Left ventricle myocardium superior (tissue), 1 donor: ENCODE measurements around the gene MTRF1L. TPM values are rescaled to one million over a fixed set of nuclear protein-coding genes. Genes with fewer than 3 reads are reported as not detected.
A peak's percentile ranks its signal among the peaks of the same experiment; 100 is the strongest.
"Not testable (repeated sequence)": the region's sequence is repeated elsewhere in the genome, so short reads cannot be mapped to it uniquely, and the experiment has no call there.

Experiments used
- ATAC-seq: fragments of 200-7000 bp; cut with Tn5 transposase; one replicate; pipeline ENCODE4 v1.9.1; 2020; ENCODE audit warnings: mild to moderate bottlenecking, moderate library complexity
- DNase-seq: peaks from one replicate; pipeline ENCODE4 v3.0.0-alpha.2; 2020
- intact Hi-C: fragments of 100-400 bp; cut with micrococcal nuclease; formaldehyde crosslinking; loops from one replicate; pipeline ENCODE4 v1.11.0; 2022
- total RNA-seq: library from RNA; stranded (reverse); fragmentation: NEBNext Ultra II Directional; extraction: Animal tissue kit (Norgen Biotek cat#: 25700); gene quantifications from one replicate; pipeline ENCODE4 v1.2.1, GENCODE V29; 2021
- donor health status: DM: no; HTN: yes; CAD: no; lungs with severe emphysema.

MTRF1L gene
- total RNA-seq, 1 donor from 2014 or later: 30.2 TPM

DNA sequence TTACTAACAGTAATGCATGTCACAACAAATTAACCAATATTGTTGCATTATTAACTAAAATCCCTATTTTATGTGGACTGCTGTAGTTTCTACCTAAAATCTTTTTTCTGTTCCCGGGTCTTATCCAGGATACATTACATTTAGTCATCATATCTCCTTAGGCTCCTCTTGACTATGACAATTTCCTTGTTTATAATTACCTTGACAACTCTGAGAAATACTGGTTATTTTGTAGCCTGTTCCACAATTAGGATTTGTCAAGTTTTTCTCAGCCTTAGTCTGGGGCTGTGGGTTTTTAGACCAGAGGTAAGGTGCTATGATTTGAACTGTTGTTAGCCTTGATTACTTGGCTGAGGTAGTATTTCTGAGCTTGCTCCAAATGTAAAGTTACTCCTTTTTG is 23.4 kb downstream of the MTRF1L start:
- DNase-seq (no peak), ATAC-seq (no peak)
- intact Hi-C loops: no loop called here

DNA sequence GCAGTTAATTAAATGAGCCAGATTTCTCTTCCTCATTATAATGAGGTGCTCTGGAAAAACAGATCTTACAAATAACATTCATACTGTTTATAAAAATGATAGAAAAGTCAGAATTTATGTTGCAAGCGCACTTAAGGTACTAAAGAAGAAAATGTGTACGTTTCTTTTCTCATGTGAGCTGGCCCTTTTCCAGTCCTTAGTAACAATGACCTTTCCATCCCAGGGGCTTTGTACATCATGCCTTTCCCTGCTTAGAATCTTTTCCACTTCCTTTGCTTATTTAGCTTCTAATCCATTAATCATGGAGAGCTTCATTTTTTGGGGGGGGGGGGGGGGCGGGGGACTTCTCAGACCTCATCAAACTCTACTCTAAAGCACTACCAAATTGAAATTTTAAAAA is 24.5 kb downstream of the MTRF1L start:
- intact Hi-C loops: no loop called here
- ATAC-seq (no peak), DNase-seq (no peak)

DNA sequence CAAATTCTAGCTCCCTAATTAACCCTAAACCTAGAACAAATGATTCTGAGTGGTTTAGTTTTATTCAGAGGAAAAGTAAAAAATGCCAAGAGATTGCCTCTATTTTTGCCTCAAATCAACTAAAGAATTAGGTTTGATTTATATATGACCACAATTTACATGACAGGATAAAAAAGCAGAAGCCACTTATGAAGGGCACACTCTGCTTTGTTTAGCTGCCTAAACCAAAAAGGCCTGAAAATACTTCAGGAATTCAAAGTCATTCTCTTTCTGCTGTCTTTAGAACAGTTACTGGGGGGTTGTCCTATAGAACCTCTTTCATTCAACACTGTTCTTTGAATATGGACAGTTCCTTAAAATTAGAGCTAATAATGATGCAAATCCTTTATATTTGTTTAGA is 25.0 kb downstream of the MTRF1L start:
- intact Hi-C loops: no loop called here

DNA sequence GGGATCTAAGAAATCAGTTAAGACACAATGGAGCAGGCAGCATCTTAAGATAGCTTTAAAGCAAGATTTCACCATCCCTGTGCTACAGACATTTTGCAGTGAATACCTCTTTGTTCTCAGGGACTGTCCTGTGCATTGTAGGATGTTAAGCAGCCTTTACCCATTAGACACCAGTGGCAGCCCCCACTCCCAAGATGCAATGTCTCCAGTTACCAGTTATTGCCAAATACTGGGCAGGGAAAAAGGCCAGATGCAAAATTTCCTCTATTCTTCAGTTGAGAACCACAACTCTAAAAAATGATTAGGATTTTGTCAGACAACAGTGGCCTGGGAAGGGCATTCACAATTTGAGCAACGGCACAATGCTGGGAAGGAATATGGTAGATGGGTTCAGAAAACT is 25.8 kb downstream of the MTRF1L start:
- intact Hi-C loops: no loop called here
- ATAC-seq (no peak), DNase-seq (no peak)

More for the DNA sequence above, 25.0 kb downstream of the MTRF1L start:
- DNase-seq: no peak
- ATAC-seq: no peak

DNA sequence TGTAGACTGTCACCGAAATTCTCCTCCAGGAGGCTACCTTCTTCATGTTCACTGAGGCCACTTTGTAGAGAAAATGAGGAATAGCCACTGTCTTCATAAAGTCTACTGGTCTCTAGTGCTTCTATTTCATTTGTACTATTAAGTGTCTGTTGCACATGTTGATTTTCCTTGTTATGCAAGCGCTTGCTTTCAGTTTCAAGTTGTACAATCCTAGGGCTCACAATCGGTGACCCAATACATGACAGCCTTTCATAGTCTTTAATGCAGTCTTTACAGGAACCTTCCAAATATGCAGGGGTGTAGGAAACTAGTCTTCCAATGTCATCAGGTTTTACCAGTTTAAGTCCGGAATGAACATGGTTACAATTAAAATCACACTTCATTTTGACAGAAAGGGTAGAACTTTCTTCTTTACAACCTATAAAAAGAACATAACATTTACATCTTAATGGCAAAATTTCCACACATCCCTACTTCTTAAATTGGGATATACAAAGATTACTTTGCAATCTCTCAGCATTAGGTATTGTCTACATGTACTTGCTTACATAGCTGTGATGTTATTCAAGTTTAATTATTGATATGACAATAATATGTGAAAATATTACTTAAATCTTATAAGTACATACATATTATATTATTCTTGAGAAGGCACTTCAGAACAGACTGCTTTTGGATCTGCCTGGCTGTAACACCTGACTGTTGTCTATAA is 27.1 kb downstream of the MTRF1L start:
- ATAC-seq: peak; percentile 33
- intact Hi-C loops: no loop called here
- no peak for DNase-seq

DNA sequence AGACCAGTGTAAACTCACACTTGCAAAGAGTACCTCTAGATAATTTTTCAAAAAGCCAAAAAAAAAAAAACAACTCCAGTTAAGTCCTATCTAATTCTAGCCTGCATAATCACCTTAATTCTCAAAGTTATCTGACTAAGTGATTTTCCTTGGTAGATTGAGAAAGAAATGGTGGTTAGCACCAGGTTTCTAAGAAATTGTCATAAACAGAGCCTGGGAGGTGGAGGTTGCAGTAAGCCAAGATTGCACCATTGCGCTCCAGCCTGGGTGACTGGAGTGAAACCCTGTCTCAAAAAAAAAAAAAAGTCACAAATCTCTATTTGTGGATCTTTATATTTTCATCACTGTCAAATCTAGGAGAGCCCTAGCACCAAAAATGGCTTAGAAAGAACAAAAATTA is 28.6 kb downstream of the MTRF1L start:
- ATAC-seq: no peak
- DNase-seq: no peak
- intact Hi-C loops: no loop called here

DNA sequence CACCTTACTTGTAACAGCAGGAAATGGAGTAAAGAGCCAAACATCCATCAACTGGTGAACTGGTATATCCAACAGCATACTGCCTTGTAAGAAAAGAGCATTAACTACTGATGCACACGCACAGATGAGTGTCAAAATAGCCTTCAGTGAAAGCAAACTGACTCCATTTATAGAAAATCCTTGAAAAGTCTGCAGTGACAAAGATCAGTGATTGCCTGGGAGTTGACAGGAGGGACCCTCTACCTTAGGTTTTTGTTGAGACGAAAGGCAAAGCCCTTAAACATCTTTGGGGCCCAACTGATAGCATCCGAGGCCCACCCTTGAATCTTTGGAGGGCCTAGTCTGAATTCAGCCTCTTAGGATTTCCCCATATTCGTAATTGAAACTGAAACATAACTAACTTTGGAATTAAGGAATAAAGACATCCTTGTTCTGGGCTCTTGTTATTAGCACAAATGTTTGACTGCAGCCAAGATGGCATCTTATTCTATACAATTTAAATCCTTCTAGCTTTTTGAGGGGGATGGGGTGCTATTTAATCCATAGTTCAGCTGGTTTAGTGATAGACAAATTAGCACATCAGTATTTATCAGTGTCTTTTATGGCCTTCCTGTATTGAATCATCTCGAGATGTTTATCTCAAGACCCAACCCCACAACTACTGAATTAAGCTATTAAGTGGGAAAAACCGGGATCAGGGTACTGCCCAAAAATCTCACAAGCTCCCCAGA is 32.7 kb downstream of the MTRF1L start:
- intact Hi-C loops: no loop called here
- ATAC-seq (no peak), DNase-seq (no peak)

DNA sequence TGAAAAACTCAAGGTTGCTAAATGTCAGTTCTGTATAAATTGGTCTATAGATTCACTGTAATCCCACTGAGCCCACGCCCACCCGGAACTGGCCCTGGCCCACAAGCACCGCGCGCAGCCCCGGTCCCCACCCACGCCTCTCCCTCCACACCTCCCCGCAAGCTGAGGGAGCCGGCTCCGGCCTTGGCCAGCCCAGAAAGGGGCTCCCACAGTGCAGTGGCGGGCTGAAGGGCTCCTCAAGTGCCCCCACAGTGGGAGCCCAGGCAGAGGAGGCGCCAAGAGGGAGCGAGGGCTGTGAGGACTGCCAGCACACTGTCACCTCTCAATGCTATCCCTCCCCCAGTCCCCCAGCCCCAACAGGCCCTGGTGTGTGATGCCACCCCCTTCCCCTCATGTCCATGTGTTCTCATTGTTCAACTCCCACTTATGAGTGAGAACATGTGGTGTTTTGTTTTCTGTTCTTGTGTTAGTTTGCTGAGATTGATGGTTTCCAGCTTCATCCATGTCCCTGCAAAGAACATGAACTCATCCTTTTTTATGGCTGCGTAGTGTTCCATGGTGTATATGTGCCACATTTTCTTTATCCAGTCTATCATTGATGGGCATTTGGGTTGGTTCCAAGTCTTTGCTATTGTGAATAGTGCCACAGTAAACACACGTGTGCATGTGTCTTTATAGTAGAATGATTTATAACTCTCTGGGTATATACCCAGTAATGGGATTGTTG is 36.2 kb downstream of the MTRF1L start:
- ATAC-seq, DNase-seq, intact Hi-C loops: not testable (repeated sequence)

DNA sequence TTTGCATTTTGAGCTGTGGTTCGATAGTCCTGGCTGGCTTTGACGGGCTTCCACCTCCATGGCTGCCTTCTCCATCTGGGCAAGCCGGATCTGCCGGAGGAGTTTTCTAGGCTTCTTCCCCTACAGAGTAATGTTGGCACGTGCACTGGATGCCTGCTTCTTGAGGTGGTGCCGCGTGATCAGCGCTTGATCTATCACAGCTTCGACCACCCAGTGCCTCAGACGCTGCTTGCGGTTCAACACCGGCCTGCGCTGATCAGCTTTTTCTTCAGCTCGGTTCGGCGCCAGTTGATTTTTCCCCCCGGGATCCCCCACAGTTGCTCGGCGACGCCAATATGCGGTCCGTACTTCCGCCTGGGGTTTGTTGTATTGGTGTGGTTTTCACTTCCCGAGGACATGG is 43.2 kb downstream of the MTRF1L start:
- DNase-seq: no peak
- intact Hi-C loops: no loop called here
- ATAC-seq: no peak

DNA sequence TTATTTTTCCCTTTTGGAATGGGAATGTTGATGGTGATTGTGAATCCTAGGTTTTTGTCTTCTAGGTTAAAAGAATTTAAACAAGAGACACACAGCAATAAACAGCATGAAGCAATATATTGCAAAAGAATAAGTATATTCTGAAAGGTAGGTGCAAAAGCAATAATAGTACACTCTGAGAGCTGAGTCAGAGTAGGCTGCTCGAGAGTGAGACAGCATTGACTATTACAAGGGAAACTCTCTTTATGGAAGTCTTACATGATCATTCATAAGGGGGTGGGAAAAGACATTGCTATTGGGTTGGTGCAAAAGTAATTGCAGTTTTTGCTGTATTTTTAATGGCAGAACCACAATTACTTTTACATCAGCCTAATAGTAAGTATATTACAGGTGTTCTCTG is 44.7 kb downstream of the MTRF1L start:
- DNase-seq (no peak), ATAC-seq (no peak)
- intact Hi-C loops: no loop called here

DNA sequence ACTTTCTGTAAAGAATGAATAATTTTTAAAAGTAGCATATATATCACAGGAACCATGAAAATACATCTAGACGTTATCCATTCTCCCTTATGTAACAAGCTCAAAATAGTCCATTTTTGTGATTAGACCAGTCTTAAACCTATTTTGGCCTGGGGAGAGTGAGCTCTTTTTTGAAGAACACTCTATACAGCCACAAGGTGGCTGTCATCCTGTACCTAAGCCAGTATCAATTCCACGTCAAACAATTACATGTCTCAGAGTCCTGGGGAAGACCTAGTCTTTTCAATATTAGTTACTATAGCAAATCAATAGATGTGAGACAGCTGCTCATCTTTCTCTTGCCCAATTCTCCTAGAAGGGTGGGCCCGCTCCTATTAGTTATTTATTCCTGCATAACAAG is 48.1 kb downstream of the MTRF1L start:
- intact Hi-C loops: no loop called here
- DNase-seq (no peak), ATAC-seq (no peak)

DNA sequence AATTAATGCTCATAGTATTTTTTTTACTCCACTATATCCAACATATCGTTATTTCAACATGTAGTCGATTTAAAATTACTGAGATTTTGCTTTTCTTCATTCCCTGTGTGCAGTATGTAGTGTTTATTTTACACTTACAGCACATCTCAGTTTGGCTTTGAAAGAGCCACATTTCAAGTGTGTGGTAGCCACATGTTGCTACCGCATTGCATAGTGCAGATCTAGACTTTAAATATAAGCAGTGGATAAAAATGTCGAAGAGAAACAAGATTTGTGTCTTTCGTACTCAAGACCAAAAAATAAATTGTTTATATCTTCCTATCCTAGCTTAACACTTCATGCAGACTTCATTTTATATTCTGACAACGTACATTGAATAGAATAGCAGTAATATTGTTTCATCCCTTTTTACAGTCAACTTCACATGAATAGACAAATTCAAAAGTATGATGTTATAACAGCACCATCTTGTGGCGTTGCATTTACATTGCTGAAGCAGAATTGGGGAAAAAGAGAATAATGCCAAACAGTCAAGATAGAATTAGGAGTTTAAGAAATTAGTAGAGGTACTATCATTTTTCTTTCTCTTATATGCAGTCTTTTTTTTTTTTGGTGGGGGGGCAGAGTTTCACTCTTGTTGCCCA is 49.5 kb downstream of the MTRF1L start:
- no peak for DNase-seq
- no peak for ATAC-seq
- intact Hi-C loops: no loop called here

DNA sequence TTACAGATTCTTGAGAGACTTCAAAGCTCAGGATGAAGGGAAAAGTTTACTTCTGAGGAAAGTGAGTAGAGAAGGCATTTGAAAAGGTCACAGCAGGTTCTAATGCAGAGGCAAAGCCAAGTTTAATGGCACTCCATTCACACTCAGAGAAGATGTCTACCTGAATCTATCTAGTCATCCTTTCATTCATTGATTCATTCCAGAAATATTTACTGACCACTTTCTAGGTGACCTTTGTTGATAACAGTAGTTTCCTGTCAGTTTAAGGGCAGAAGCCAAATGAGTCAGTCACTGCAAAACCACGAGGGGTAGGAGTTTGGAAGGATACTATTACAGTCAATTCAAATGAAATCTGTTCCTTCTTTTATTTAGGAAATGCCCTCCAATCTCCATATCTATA is 50.5 kb downstream of the MTRF1L start:
- intact Hi-C loops: no loop called here
- no peak for ATAC-seq
- no peak for DNase-seq

DNA sequence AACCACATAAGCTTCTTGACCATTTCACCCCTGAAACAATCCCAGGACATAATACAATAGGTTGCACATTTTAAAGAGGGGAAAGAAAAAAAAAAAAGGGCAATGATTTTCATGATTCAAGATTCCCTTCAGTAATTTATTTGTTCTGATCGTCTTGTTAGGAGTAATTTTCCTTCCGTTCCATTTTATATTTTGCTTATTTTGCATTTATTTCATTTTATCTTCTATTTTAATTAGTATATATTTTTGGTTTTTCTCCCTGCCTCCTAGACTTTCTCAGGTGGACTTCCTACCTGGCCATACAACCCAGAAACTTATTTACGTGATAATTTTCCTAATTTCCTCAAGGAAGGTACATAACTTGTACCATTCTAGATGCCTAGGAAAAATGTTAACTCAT is 52.3 kb downstream of the MTRF1L start:
- ATAC-seq: no peak
- intact Hi-C loops: no loop called here
- DNase-seq: no peak

DNA sequence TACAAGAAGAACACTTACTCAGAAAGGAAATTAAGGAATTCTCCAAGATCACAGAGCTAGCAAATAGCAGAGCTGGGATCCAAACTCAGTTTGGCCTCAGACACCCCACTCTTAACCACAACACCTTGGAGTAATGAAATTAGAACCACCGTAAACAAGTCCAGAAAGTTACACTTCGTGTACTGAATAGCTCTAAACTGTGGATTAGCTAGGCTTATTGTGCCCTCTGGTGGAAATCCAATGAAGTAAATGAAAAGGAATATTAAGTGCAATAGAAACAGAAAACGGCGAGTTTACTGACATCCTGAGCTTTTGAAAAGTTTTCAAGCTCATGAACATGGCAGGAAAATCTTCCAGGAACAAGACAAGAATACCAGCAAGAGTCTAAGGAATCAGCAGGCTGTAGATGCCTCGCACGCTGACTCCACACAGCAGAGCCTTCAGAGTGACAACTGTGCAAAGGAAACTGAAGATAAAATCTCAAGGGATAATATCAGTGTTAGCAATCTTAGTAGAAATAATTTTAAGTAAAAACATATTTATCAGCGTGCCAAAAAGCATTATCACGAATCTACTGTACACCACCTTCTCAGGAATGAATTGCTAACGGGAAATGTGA is 54.2 kb downstream of the MTRF1L start:
- ATAC-seq: peak; percentile 77
- intact Hi-C loops: loop anchor here (2.0 kb wide), 1 partner anchor 85 kb away; no protein-coding TSS in a partner anchor
- no peak for DNase-seq

DNA sequence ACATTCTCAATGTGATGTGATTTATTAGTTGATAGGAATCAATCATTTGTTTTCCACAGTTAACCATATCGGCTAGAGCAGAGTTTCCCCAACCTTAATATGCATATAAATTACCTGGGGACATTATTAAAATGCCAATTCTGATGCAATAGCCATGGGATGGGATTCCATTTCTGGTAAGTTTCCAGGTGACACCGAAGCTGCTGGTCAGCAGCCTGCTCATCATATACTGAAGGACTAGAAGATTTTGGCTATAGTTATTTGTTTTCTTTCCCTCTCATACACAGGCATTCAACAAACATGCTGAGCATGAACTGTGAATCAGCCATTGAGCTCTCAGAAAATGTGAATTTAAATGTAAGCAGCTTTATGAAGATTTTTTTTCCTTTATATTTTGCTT is 55.5 kb downstream of the MTRF1L start:
- ATAC-seq: no peak
- DNase-seq: no peak
- intact Hi-C loops: no loop called here

DNA sequence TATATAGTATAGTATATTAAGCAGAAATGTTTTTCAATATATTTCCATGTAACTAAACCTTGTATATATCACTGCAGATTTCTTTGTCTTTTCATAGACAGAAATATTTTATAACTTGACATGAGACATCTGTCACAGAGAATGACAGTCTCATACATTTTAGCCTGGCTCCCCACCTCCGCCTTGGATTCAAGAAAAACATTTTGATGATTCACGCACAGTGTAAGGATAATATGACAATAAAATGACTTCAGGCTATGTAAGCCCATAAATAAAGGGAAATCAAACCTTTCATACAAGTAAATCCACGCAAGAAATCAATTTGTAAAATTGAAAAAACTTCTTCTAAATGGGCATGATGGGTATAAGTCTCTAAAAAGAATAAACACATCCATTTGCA is 56.0 kb downstream of the MTRF1L start:
- DNase-seq (no peak), ATAC-seq (no peak)
- intact Hi-C loops: no loop called here

DNA sequence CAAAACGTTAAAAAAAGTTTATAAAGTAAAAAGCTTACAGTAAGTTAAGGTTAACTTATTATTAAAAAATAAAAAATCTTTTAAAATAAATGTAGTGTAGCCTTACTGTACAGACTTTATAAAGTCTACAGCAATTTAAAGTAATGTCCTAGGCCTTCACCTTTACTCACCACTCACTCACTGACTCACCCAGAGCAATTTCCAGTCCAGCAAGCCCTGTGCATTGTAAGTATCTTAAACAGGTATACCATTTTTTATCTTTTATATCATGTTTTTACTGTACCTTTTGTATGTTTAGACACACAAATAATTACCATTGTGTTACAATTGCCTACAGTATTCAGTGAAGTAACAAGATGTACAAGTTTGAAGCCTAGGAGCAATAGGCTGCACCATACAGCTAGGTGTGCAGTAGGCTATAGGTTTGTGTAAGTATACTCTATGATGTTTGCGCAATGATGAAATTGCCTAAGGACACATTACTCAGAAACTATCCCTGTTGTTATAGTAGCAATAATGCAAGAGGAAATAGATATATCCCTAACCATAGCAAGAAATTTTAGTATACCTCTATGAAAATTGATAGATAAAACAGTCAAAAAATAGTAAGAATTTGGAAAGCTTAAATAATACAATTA is 59.1 kb downstream of the MTRF1L start:
- intact Hi-C loops: no loop called here
- ATAC-seq: no peak

DNA sequence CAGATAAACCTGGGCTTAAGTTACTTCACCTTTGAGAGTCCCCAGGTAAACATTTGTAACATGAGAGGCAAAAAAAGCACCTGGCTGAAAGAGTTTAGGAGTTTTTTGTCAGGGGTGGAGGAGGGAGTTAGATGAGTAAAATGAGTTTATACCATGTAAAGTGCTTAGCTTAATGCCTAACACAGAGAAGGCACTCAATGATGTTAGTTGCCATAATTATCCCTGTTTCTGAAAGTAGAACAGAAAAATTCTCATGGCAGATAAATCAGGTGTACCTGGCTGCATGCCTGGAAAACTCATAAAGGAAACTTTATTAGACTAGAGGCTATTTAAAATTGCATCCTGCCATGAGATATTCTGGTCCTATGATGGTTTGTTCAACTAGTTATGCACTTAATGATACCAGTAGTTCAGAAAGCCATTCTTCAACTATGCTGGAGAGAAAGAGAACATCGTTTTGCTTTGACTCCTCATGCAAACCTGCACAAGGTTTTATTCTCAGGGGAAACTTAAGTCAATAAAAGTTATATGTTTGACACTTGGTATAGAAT is 60.1 kb downstream of the MTRF1L start:
- DNase-seq (no peak), ATAC-seq (peak; percentile 89)
- intact Hi-C loops: no loop called here

More for the DNA sequence above, 59.1 kb downstream of the MTRF1L start:
- no peak for DNase-seq
